ENCODE results near the gene ARL5C. TPM values are rescaled to one million over a fixed set of nuclear protein-coding genes. Genes with fewer than 3 reads are reported as not detected.

The ARL5C gene
- polyA plus RNA-seq (ENCODE audit: insufficient read depth in 1 of 5, insufficient read length in 5 of 5, low replicate concordance in 1 of 5) = under 1 TPM; 0.27 to 0.66 (median 0.48) TPM
- long read RNA-seq, donor 1, partial matches to known transcripts = 0 of 1 reads
- long read RNA-seq, donor 1, other reads (novel, unspliced or antisense) = 0 of 1 reads
- long read RNA-seq, donor 2, partial matches to known transcripts = 0 of 1 reads
- long read RNA-seq, donor 2, other reads (novel, unspliced or antisense) = 0 of 1 reads
- long read RNA-seq, donor 3 = 0 reads
- long read RNA-seq, donor 4 = 0 reads
- long read RNA-seq, donor 5 = 0 reads
- long read RNA-seq, donor 6 = 0 reads
- long read RNA-seq, donor 7, partial matches to known transcripts = 0 of 1 reads
- long read RNA-seq, donor 7, other reads (novel, unspliced or antisense) = 0 of 1 reads
- long read RNA-seq, donor 8 = 0 reads

- DNase-seq = no peak
Measured at GRCh38 chr17:39165841-39166349, at the start of gene ARL5C. ARL5C (minus strand) TSS chr17:39166161; CDS start chr17:39165760, 401 bp downstream.

GRCh38 chr17:39213852-39214251, 47.9 kb upstream of the ARL5C start:
- no peak for DNase-seq

- DNase-seq = no peak
Measured at GRCh38 chr17:39212841-39213480, 47.0 kb upstream of the ARL5C start.

- DNase-seq = no peak
Measured at GRCh38 chr17:39212195-39212810, 46.3 kb upstream of the ARL5C start.

- DNase-seq = no peak
Measured at GRCh38 chr17:39210093-39210434, 44.1 kb upstream of the ARL5C start.

- DNase-seq = peak; percentile 64 to 77
Measured at GRCh38 chr17:39209317-39210092, 43.5 kb upstream of the ARL5C start.

- DNase-seq = no peak
Measured at GRCh38 chr17:39208893-39209292, 42.9 kb upstream of the ARL5C start.

- DNase-seq = no peak
Measured at GRCh38 chr17:39208136-39208535, 42.2 kb upstream of the ARL5C start.

GRCh38 chr17:39205112-39205526, 39.2 kb upstream of the ARL5C start:
- DNase-seq = no peak

- no peak for DNase-seq
Measured at GRCh38 chr17:39204245-39204644, 38.3 kb upstream of the ARL5C start.

GRCh38 chr17:39200957-39201510, 35.1 kb upstream of the ARL5C start:
- DNase-seq = no peak

GRCh38 chr17:39200070-39200879, 34.3 kb upstream of the ARL5C start, which contains the start of gene RPL19:
RPL19 (plus strand) TSS chr17:39200283; CDS start chr17:39200345, 62 bp downstream.
- DNase-seq = peak; percentile 90 to 94

GRCh38 chr17:39199820-39200069, 33.8 kb upstream of the ARL5C start:
- no peak for DNase-seq

- DNase-seq = no peak
Measured at GRCh38 chr17:39198186-39198566, 32.2 kb upstream of the ARL5C start.

- peak; percentile 72 to 75 for DNase-seq
Measured at GRCh38 chr17:39197380-39198185, 31.6 kb upstream of the ARL5C start, which contains the start of gene CACNB1. CACNB1 (minus strand) TSS chr17:39197669; CDS start chr17:39197495, 174 bp downstream.

GRCh38 chr17:39196808-39197291, 30.9 kb upstream of the ARL5C start:
- no peak for DNase-seq

- DNase-seq = no peak
Measured at GRCh38 chr17:39196241-39196807, 30.4 kb upstream of the ARL5C start.

- DNase-seq = no peak
Measured at GRCh38 chr17:39195568-39196160, 29.7 kb upstream of the ARL5C start.

GRCh38 chr17:39194985-39195524, 29.1 kb upstream of the ARL5C start:
- no peak for DNase-seq

Measured in right lung (tissue), 10 donors.